SU-DHL-6 (cell line): ENCODE data around the gene SIGLEC8.
"Not testable (repeated sequence)": the region's sequence is repeated elsewhere in the genome, so short reads cannot be mapped to it uniquely, and the experiment has no call there.

Experiments used
- EZH2phosphoT487 ChIP-seq: fragments of 200-600 bp; sonication (generic), shearing (Covaris generic); conservative IDR thresholded peaks from 2 replicates; pipeline ENCODE4 v1.6.1; 2018; ENCODE audit warnings: mild to moderate bottlenecking, antibody characterized with exemption, low read length, moderate library complexity, mixed read lengths
- TF ChIP-seq, protein P1 (sequence below): fragments of 200-600 bp; sonication (generic); IDR thresholded peaks from one replicate; pipeline ENCODE4 v1.5.1; 2017; ENCODE audit warnings: antibody characterized with exemption, mild to moderate bottlenecking, low read length, moderate library complexity; ENCODE audit not compliant: insufficient read depth, poor library complexity, severe bottlenecking

GRCh38 chr19:51420511-51420910, 37.7 kb downstream of the SIGLEC8 start:
- TF ChIP-seq, protein P1, sequence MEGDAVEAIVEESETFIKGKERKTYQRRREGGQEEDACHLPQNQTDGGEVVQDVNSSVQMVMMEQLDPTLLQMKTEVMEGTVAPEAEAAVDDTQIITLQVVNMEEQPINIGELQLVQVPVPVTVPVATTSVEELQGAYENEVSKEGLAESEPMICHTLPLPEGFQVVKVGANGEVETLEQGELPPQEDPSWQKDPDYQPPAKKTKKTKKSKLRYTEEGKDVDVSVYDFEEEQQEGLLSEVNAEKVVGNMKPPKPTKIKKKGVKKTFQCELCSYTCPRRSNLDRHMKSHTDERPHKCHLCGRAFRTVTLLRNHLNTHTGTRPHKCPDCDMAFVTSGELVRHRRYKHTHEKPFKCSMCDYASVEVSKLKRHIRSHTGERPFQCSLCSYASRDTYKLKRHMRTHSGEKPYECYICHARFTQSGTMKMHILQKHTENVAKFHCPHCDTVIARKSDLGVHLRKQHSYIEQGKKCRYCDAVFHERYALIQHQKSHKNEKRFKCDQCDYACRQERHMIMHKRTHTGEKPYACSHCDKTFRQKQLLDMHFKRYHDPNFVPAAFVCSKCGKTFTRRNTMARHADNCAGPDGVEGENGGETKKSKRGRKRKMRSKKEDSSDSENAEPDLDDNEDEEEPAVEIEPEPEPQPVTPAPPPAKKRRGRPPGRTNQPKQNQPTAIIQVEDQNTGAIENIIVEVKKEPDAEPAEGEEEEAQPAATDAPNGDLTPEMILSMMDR, result not testable (repeated sequence)
- not testable (repeated sequence) for TF ChIP-seq EZH2phosphoT487
